HG03469 (cell line): Measurements from ENCODE around the gene ZSCAN20.

Source experiments
- ATAC-seq: cut with Tn5 transposase; IDR thresholded peaks from one replicate; pipeline ENCODE4 v1.9.1; 2021; ENCODE audit warnings: mild to moderate bottlenecking, moderate library complexity, moderate number of reproducible peaks; ENCODE audit not compliant: unreplicated experiment

Gene ZSCAN20

GRCh38 chr1:33472269-33472980 is at the start of gene ZSCAN20:
ZSCAN20 (plus strand) TSS chr1:33472645; CDS start chr1:33479289, 6,644 bp downstream.
- ATAC-seq: peak; percentile 75

GRCh38 chr1:33424205-33424604 is 48.2 kb upstream of the ZSCAN20 start:
- no peak for ATAC-seq

- ATAC-seq: no peak
Measured at GRCh38 chr1:33424610-33425009, 47.8 kb upstream of the ZSCAN20 start.

DNA sequence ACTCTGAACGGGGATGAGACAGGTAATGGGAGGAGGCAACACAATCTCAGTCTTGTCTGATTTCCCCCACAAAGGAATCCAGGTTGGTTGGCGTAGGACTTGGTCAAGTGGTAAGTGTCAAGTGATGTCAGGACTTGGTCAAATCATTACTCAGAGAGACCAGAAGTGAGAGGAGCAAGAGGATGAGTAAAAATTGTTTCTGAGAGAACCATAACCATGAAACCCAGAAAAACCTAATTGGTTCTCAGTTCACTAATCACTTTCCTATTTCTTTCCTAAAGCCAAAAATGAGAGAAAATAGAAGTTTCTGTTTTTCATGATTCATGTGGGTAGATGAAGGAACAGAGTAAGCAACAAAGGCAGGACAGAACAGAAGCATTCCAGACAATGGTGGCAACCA is 46.5 kb upstream of the ZSCAN20 start:
- ATAC-seq: no peak

GRCh38 chr1:33426916-33427315 is 45.5 kb upstream of the ZSCAN20 start:
- ATAC-seq: no peak

- no peak for ATAC-seq
Measured at GRCh38 chr1:33428661-33429060, 43.8 kb upstream of the ZSCAN20 start.

- ATAC-seq: no peak
Measured at GRCh38 chr1:33429332-33429731, 43.1 kb upstream of the ZSCAN20 start.

- ATAC-seq: no peak
Measured at GRCh38 chr1:33429856-33430691, 42.4 kb upstream of the ZSCAN20 start.

- peak; percentile 90 for ATAC-seq
Measured at GRCh38 chr1:33430692-33431593, 41.5 kb upstream of the ZSCAN20 start, which contains the start of gene PHC2. PHC2 (minus strand) TSS chr1:33431095; CDS start chr1:33375539, 55,556 bp downstream.

- ATAC-seq: no peak
Measured at GRCh38 chr1:33433509-33434362, 38.7 kb upstream of the ZSCAN20 start.

GRCh38 chr1:33434363-33434750 is 38.1 kb upstream of the ZSCAN20 start:
- no peak for ATAC-seq

GRCh38 chr1:33435096-33435820 is 37.2 kb upstream of the ZSCAN20 start:
- ATAC-seq: no peak

DNA sequence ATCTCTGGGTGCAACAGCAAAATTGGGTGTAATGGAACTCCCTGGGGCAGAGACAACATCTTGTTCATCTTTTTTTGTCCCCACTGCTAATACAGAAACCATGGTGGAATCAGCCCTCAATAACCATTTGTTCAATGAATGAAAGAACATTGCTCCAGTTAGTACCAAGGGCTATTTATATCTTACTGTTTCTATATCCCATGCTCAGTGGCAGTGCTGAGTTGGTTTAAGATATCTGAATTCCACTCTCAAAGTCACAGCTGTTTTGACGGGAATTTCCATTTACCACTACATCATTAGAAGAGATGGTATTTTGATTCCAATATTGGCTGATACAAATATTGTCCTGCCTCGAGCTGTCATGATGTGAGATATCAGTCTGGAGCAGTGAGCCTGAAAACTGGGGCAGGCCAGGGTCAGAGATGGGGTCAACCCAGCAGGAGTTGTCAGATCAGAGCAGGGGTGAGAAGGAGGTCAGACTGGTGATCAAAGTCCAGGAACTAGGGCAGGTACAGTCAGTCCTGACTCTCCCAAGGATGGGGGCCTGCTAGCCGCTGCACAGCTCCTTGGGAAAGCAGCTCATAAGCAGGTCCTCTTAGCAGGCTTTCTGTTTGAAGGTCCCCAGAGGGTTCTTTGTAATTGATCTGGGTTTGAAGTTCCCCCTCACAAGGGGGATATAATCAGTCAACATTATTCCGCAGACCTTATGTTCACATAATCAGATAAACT is 35.7 kb upstream of the ZSCAN20 start:
- ATAC-seq: no peak

DNA sequence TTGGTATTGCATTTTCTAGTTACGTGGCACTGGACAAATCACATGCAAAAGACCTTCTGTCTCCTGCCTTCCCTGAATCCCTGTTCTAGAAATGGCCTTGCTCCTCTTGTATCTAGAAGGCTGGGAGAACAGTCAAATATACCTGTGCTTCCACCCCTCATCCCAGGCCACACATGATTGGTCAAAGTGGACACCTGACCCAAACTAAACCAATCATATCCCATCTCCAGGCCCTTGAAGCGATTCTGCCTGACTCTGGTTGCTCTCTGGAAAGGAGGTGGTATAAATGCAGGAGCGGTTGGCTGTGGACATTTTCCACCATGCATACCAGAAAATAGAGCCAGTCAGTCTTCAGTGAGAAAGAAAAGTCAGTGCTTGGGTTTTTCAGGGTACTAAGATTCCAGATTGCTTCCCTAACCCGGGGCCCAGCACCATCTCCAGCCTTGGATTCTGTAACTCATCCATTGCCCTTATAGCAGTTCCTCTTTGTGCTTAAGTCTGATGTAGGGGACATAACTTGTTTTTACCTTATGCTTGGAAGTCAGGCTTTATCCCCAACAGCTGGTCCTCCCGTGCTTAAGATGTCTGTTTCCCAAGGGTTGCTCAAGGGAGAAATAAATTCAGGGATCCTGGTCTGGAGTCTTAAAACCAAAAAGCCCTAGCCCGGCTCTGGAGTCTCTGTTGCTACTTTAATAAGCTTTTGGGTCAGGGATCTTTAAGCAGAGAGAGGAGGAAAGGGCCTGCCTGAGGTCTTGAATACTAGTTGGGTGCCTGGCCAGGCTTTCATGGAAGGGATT is 33.9 kb upstream of the ZSCAN20 start:
- no peak for ATAC-seq

GRCh38 chr1:33439662-33440061 is 32.8 kb upstream of the ZSCAN20 start:
- ATAC-seq: no peak

DNA sequence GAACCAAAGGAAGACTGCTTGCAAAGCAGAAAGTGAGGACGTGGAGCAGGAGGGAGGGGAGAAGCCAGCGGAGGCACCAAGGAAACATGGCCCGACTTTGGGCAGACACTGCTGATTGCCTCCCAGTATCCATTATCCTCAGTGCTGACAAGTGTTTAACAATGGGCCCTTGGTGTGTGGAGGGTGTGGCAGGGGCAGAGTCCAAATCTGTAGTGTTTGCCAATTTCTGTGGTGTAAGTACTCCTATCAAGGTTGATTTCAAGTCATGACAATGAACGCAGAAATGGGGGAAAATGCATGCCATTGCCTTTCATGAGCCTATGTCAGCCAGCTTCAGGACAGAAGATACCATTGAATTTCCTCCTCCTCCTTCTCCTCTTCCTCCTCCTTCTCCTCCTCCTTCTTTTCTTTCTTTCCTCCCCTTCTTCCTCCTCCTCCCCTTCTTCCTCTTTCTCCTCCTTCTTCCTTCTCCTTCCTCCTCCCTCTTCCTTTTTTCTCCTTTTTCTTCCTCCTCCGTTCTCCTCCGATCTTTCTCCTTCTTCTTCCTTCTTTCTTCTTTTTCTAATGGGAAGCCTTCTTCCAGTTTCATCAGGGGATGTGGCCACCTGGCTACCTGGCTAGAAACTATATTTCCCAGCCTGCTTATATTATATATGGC is 31.2 kb upstream of the ZSCAN20 start:
- no peak for ATAC-seq

DNA sequence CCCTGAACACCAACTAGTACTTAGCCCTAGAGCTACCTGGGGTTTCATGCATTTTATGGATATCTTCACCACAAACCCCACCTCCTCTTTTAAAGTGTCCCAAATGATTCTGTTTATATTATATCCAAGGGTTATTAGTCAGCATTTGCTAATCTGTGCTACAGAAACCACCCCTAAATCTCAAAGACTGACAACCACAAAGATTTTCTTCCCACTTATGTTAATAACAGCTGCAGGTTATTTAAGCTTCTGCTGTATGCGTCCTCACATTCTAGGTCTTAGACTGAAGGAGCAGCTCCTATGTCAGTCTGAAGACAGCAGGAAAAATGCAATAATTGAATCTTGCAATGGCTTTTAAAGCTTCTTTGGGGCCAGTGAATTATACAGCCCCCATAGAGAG is 30.3 kb upstream of the ZSCAN20 start:
- ATAC-seq: no peak
